Activated CD8-positive, alpha-beta T cell treated with anti-CD3 and anti-CD28 coated beads, Interleukin-2, amount 10 ng/mL, durations not matched to agents 7 days and 5 days (primary cell): Measurements from ENCODE around the gene NTMT2. TPM values are rescaled to one million over a fixed set of nuclear protein-coding genes. Genes with fewer than 3 reads are reported as not detected.

Experiments used
- ATAC-seq: fragments of 150-1000 bp; cut with Tn5 transposase; one replicate; pipeline ENCODE4 v1.10.0; 2021; ENCODE audit warnings: moderate library complexity
- CTCF ChIA-PET: fragments of 350-600 bp; sonication (Branson Sonifier 250); formaldehyde crosslinking; loops from one replicate; lab custom pipeline; 2021; ENCODE audit warnings: antibody characterized with exemption; lab: Charles Lee
- POLR2A ChIA-PET: fragments of 350-600 bp; sonication (Branson Sonifier 250); formaldehyde crosslinking; loops from one replicate; lab custom pipeline; 2021; ENCODE audit warnings: antibody characterized with exemption; lab: Charles Lee
- DNase-seq: peaks from one replicate; pipeline ENCODE4 v3.0.0-alpha.2; 2020
- H3K27ac Mint-ChIP-seq: one replicate; pipeline ENCODE4 v1.8.0; 2021; ENCODE audit warnings: mild to moderate bottlenecking, mixed read lengths
- H3K27me3 Mint-ChIP-seq: one replicate; pipeline ENCODE4 v1.8.0; 2021; ENCODE audit warnings: low read depth, mixed read lengths
- H3K36me3 Mint-ChIP-seq: one replicate; pipeline ENCODE4 v1.8.0; 2021; ENCODE audit warnings: low read depth, mixed read lengths
- H3K4me1 Mint-ChIP-seq: one replicate; pipeline ENCODE4 v1.8.0; 2021; ENCODE audit warnings: low read depth, mixed read lengths
- H3K4me3 Mint-ChIP-seq: one replicate; pipeline ENCODE4 v1.8.0; 2021; ENCODE audit warnings: mild to moderate bottlenecking, mixed read lengths
- H3K9me3 Mint-ChIP-seq: one replicate; pipeline ENCODE4 v1.8.0; 2022; ENCODE audit warnings: mixed read lengths; ENCODE audit not compliant: insufficient read depth
- total RNA-seq, 2 experiments: library from RNA; stranded (reverse); gene quantifications; one replicate each; pipeline ENCODE4 v1.2.3, GENCODE V29; 2021

NTMT2 gene
- total RNA-seq, 2 experiments from 2014 or later = not detected

DNA sequence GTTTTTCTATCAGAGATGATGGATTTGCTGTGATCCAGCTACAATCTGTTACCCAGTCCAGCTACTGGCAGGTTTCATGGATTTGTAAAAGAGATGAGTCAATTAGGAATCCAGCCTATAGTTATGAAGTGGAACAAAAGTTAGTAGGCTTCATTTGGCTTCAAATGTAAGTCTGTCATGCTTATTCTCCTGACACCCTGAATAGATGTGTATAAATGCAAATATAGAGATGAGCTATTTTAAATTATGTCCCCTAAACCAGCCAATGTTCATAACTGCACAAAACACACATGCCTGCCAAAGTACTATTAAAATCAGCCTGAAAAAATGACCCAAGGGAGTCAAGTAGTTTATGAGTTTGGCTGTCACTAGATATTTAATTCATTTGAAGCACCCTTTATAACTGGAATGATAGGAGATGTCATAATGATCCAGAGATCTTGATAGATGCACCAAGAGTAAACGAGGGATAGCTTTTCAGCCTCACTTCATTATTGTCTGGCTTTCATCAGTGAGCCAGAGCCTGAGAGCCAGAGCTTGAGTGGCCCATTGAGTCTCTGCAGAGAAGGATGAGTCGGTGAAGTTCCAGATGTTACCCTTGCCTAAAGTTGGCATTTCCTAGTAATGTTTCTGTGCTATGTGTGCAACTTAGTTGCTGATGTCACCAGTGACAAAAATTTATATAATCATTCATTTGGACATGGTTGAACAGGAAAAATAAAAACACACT lies 11.8 kb upstream of the NTMT2 start:
- H3K36me3 Mint-ChIP-seq = no peaks in the 10 kb centered on the region
- ChIA-PET CTCF (no interaction called here), POLR2A (no interaction called here)
- peaks cover 2% of the 10 kb centered on the region for H3K27me3 Mint-ChIP-seq
- H3K4me3 Mint-ChIP-seq = no peak overlapping the region
- H3K9me3 Mint-ChIP-seq = no peaks in the 10 kb centered on the region
- H3K4me1 Mint-ChIP-seq = no peaks in the 10 kb centered on the region
- ATAC-seq = no peak
- no peak for DNase-seq
- no peak overlapping the region for H3K27ac Mint-ChIP-seq

DNA sequence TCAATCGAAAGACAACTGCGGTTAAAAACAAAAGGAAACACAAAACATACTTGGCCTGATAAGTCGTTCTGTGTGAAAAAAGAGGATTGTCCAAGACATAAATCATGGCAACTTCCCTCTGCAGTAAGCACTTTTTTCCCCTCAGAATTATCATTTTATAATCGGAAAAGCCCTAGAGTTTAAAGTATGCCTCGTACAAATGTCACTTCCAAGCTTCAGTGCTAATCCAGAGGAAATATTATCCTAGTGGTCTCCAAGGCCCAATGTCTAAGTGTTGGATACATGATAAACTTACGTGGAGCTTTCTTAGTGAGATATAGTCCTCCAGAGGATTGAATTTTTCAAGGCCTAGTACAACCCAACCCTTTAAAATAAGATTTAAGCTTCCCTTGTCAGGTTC lies 11.2 kb upstream of the NTMT2 start:
- Mint-ChIP-seq H3K4me3 (no peak overlapping the region), H3K27me3 (peaks cover 2% of the 10 kb centered on the region), H3K27ac (no peak overlapping the region), H3K36me3 (no peaks in the 10 kb centered on the region), H3K4me1 (no peaks in the 10 kb centered on the region), H3K9me3 (no peaks in the 10 kb centered on the region)
- POLR2A ChIA-PET = no interaction called here
- no peak for ATAC-seq
- CTCF ChIA-PET = no interaction called here
- DNase-seq = no peak

DNA sequence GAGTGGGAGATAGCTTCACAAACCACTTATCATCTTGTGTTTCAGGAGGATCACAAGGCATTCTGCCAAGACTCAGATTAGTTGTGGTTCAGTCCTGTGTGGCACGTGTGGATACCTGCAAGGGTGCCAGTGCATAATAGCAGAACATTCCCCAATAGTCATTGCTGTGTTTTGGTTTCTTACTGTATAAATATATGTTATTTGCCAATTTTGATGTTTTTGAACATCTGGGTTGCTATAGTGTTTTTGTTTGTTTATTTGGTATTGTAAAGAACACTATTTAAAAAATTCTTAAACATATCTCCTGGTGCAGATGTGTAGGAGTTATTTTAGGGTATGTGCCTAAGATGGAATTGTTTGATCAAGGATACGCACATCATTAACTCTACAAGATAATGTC lies 5.4 kb upstream of the NTMT2 start:
- peaks cover 2% of the 10 kb centered on the region for H3K27me3 Mint-ChIP-seq
- ATAC-seq (no peak), DNase-seq (no peak)
- H3K4me3 Mint-ChIP-seq = no peak overlapping the region
- no peaks in the 10 kb centered on the region for H3K36me3 Mint-ChIP-seq
- CTCF ChIA-PET = no interaction called here
- no peaks in the 10 kb centered on the region for H3K9me3 Mint-ChIP-seq
- POLR2A ChIA-PET = no interaction called here
- no peaks in the 10 kb centered on the region for H3K4me1 Mint-ChIP-seq
- no peak overlapping the region for H3K27ac Mint-ChIP-seq

DNA sequence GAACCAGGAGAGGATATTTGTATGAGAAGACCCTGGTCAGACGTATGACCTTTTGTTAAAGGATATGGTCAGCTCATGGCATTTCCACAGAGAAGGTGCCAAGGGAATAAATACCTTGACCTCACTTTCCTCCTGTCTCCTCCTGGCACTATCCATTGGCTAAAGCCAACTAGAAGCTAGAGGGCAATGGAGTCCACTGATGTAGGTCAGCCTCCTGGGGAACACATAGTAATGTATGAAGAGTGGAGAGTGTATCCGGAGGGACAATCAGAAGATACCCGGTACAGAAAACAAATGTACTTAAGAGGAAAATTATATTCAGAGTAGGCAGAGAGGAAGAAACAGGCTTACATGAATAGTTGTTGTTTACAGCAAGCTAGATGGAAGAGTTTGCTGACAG lies 698 bp upstream of the NTMT2 start:
- Mint-ChIP-seq H3K4me1 (no peaks in the 10 kb centered on the region), H3K9me3 (no peaks in the 10 kb centered on the region), H3K27me3 (no peaks in the 10 kb centered on the region), H3K36me3 (no peaks in the 10 kb centered on the region), H3K27ac (no peak overlapping the region), H3K4me3 (no peak overlapping the region)
- DNase-seq = no peak
- CTCF ChIA-PET = no interaction called here
- no peak for ATAC-seq
- POLR2A ChIA-PET = no interaction called here

DNA sequence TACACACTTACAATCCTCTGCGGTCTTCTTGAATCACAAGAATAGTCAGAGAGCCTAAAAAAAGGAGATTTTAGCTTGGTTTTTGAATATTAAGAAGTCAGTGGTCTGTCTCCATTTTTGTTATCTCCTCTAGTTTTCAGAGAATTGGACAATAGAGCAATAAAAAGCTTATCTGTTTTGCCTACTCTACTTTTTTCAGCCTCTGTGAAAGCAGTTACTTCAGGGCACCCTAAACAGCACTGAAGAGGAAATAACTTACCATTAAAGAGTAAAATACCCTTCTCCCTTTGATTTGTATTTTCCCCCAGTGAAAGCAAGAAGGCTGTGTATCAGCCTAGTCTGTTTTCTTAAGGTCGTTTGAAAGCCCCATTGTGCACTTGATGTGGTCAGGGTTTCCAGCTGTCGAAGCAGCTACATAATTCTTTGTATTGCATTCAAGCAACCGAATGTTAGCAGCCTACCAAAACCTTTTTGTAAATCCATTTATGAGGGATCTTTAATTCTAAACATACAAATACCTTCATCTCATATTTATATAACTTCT lies 1.0 kb downstream of the NTMT2 start:
- H3K9me3 Mint-ChIP-seq = no peaks in the 10 kb centered on the region
- no peaks in the 10 kb centered on the region for H3K4me1 Mint-ChIP-seq
- CTCF ChIA-PET = no interaction called here
- no peaks in the 10 kb centered on the region for H3K36me3 Mint-ChIP-seq
- no peak overlapping the region for H3K4me3 Mint-ChIP-seq
- no peaks in the 10 kb centered on the region for H3K27me3 Mint-ChIP-seq
- ATAC-seq = no peak
- no peak for DNase-seq
- no peak overlapping the region for H3K27ac Mint-ChIP-seq
- POLR2A ChIA-PET = no interaction called here

DNA sequence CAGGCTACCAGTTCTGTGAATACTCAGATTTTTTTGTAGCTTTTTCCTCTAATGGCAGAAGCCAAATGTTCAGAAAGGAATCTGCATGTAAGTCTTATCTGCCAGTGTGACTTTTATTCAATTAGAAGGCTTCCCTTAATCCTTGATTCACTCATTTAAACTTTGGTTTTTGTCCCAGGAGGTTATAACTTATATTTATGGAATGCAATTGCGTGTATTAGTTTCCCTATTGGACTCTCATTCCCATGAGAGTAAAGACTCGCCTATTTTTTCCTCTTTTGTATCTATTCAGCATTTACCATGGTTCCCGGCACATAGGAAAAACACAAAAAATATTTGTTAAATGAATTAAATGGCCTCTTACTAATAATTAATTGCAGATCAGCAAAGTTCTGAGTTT lies 3.5 kb downstream of the NTMT2 start:
- ChIA-PET POLR2A (no interaction called here), CTCF (no interaction called here)
- no peaks in the 10 kb centered on the region for H3K36me3 Mint-ChIP-seq
- ATAC-seq = no peak
- H3K27me3 Mint-ChIP-seq = no peaks in the 10 kb centered on the region
- H3K9me3 Mint-ChIP-seq = no peaks in the 10 kb centered on the region
- no peaks in the 10 kb centered on the region for H3K4me1 Mint-ChIP-seq
- H3K4me3 Mint-ChIP-seq = no peak overlapping the region
- no peak for DNase-seq
- H3K27ac Mint-ChIP-seq = no peak overlapping the region

DNA sequence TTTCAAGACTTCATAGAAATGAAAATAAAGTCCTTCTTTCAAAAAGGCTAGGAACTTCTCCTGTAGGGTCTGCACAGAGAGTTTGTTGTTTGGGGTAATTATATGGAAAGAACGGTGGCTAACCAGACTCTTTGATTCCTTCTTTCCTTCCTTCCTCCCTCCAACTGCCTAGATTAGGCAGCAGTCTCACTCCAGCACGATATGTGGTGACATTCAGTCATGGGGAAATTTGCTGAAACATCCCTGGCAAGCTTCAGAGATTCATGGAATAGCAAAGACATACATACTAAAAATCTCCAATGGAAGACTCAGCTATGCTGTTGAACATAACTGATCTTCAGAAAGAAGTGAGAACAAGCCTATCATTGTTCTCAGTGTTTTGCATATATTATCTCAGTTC lies 4.3 kb downstream of the NTMT2 start:
- ChIA-PET CTCF (no interaction called here), POLR2A (no interaction called here)
- Mint-ChIP-seq H3K27ac (no peak overlapping the region), H3K4me3 (no peak overlapping the region), H3K4me1 (no peaks in the 10 kb centered on the region), H3K27me3 (no peaks in the 10 kb centered on the region), H3K36me3 (no peaks in the 10 kb centered on the region), H3K9me3 (no peaks in the 10 kb centered on the region)
- DNase-seq (no peak), ATAC-seq (no peak)

DNA sequence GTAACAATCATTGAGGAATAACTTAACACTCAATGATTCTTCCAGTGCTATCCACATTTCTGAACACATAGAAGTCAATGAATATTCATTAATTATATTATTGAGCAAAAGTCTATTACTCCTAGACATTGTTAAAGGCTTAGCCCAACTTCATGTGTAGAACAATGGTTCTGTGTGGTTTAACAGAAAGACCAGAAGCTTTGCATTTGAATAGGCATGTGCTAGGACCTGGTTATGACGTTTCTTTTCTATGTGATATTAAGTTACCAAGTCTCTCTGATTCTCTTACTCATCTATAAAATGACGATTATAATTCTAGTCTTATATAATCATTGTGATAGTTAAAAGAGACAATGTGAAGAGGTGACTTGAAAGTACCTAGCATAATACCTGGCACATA lies 5.2 kb downstream of the NTMT2 start:
- CTCF ChIA-PET = no interaction called here
- POLR2A ChIA-PET = no interaction called here
- no peak for DNase-seq
- Mint-ChIP-seq H3K4me3 (no peak overlapping the region), H3K9me3 (peaks cover 4% of the 10 kb centered on the region), H3K4me1 (no peaks in the 10 kb centered on the region), H3K27me3 (no peaks in the 10 kb centered on the region), H3K36me3 (no peaks in the 10 kb centered on the region), H3K27ac (no peak overlapping the region)
- ATAC-seq = no peak

DNA sequence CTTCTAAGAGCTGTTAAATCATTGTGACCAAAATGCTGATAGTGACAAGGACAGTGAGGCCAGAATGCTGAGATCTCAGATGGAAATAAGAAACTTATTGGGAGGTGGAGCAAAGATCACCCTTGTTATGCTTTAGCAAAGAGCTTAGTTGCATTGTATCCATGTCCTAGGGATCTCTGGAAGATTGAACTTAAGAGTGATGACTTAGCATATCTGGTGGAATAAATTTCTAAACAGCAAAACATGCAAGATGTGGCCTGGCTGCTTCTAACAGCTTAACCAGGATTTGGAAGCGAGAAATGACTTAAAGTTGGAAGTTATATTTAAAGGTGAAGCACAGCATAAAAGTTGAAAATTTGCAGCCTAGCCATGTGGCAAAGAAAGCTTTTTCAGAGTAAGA lies 7.7 kb downstream of the NTMT2 start:
- no peak overlapping the region for H3K4me3 Mint-ChIP-seq
- ChIA-PET CTCF (no interaction called here), POLR2A (no interaction called here)
- no peaks in the 10 kb centered on the region for H3K36me3 Mint-ChIP-seq
- no peaks in the 10 kb centered on the region for H3K4me1 Mint-ChIP-seq
- no peak for ATAC-seq
- H3K27me3 Mint-ChIP-seq = no peaks in the 10 kb centered on the region
- DNase-seq = no peak
- peaks cover 4% of the 10 kb centered on the region for H3K9me3 Mint-ChIP-seq
- no peak overlapping the region for H3K27ac Mint-ChIP-seq

DNA sequence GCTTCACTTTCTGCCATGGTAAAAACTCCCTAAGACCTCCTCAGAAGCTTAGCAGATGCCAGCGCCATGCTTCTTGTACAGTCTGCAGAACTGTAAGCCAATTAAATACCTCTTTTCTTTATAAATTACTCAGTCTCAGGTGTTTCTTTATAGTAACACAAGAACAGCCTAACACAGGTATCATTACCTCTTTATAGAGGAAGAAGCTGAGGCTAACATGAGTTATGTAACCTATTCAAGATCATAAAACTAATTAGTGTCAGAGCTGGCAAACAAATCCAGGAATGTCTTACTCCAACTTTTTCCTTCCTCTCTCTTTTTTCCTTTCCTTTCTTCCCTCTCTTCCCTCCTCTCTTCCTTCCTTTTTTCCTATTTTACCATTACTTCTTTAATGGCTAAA lies 9.3 kb downstream of the NTMT2 start:
- no peaks in the 10 kb centered on the region for H3K4me1 Mint-ChIP-seq
- H3K4me3 Mint-ChIP-seq = no peak overlapping the region
- ATAC-seq (no peak), DNase-seq (no peak)
- H3K27ac Mint-ChIP-seq = no peak overlapping the region
- peaks cover 4% of the 10 kb centered on the region for H3K9me3 Mint-ChIP-seq
- H3K36me3 Mint-ChIP-seq = no peaks in the 10 kb centered on the region
- ChIA-PET CTCF (no interaction called here), POLR2A (no interaction called here)
- H3K27me3 Mint-ChIP-seq = no peaks in the 10 kb centered on the region

DNA sequence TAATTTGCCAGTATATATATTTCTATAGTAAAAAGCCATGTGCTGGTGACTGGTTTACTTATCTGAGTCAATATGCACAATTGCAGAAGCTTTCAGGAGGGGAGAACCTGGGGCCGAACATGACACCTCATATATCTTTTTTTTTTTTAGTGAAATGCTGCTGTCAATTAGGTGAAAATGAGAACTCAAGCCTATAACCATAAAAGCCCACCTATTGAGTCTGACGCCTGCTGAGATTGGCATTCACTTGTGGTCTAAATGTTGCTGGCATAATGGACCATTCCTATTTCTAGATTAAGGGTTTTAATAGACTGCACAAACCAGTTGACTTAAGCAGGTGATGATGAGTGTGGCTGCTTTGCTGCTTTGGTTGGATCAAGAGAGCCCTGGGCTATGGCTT lies 10.8 kb downstream of the NTMT2 start:
- Mint-ChIP-seq H3K36me3 (no peaks in the 10 kb centered on the region), H3K4me3 (no peak overlapping the region), H3K27me3 (no peaks in the 10 kb centered on the region), H3K9me3 (peaks cover 4% of the 10 kb centered on the region), H3K27ac (no peak overlapping the region), H3K4me1 (no peaks in the 10 kb centered on the region)
- ATAC-seq = no peak
- ChIA-PET POLR2A (no interaction called here), CTCF (no interaction called here)
- no peak for DNase-seq

DNA sequence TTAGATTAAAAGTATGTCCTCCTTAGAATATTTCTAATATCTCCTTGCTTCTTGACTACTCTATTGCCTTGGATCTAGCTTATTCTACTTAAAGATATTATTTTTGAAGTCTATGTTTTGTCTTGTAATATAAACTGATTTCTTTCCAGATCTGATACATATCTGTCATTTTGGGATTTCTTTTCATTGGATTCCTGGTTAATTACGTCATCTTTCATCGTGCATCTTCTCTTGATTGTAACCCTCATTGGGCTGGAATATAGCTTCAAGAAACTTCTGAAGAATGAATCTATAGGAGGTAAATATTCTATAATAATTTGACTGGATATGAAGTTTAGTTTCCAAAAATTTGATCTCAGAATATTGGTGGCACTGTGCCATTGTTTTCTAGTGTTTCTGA lies 12.1 kb downstream of the NTMT2 start:
- H3K9me3 Mint-ChIP-seq = peaks cover 4% of the 10 kb centered on the region
- no peaks in the 10 kb centered on the region for H3K4me1 Mint-ChIP-seq
- ChIA-PET POLR2A (no interaction called here), CTCF (no interaction called here)
- ATAC-seq (no peak), DNase-seq (no peak)
- H3K36me3 Mint-ChIP-seq = no peaks in the 10 kb centered on the region
- H3K27ac Mint-ChIP-seq = no peak overlapping the region
- H3K4me3 Mint-ChIP-seq = no peak overlapping the region
- H3K27me3 Mint-ChIP-seq = no peaks in the 10 kb centered on the region
